GM12878 (cell line): ENCODE results near the gene SLC27A5. TPM values are rescaled to one million over a fixed set of nuclear protein-coding genes. Genes with fewer than 3 reads are reported as not detected.

Experiments
- ATF7 ChIP-seq: fragments of 450-650 bp; IDR thresholded peaks from 2 replicates; pipeline ENCODE4 v1.6.1; 2016; ENCODE audit warnings: low read depth, mild to moderate bottlenecking
- BHLHE40 ChIP-seq, 2 experiments: fragments of 450-650 bp in 1 of 2; IDR thresholded peaks; 2 replicates each; pipeline ENCODE4 v1.6.1; 2011 to 2017; ENCODE audit warnings: low read depth in 2 of 2, borderline replicate concordance in 1 of 2, improper control_type of control experiment in 1 of 2, low read length in 1 of 2, mild to moderate bottlenecking in 1 of 2
- CREM ChIP-seq: IDR thresholded peaks from 2 replicates; pipeline ENCODE4 v1.6.1; 2014; ENCODE audit warnings: antibody characterized with exemption, low read depth
- CTCF ChIP-seq, 3 experiments: IDR thresholded peaks in 2 of 3; conservative IDR thresholded peaks in 1 of 3; 2 replicates each; pipeline ENCODE4 v1.5.1; 2011; ENCODE audit warnings: low read depth in 3 of 3, low read length in 3 of 3, mild to moderate bottlenecking in 3 of 3, control low read depth in 2 of 3, moderate library complexity in 2 of 3, inconsistent platforms in 1 of 3, mixed read lengths in 1 of 3; ENCODE audit not compliant: control insufficient read depth in 2 of 3, insufficient read depth in 1 of 3; ENCODE audit errors: extremely low read depth in 1 of 3
- ELK1 ChIP-seq: IDR thresholded peaks from 2 replicates; pipeline ENCODE4 v1.6.1; 2012; ENCODE audit warnings: low read depth, low read length, improper control_type of control experiment
- FOXM1 ChIP-seq: IDR thresholded peaks from 2 replicates; pipeline ENCODE4 v1.6.1; 2012; ENCODE audit warnings: low read depth, mild to moderate bottlenecking, inconsistent platforms, low read length, moderate library complexity
- MEF2B ChIP-seq: fragments of 450-650 bp; IDR thresholded peaks from 2 replicates; pipeline ENCODE4 v1.6.1; 2018; ENCODE audit warnings: mild to moderate bottlenecking, moderate library complexity; ENCODE audit not compliant: partially characterized antibody, poor library complexity, severe bottlenecking
- MYB ChIP-seq: fragments of 150-350 bp; IDR thresholded peaks from 2 replicates; pipeline ENCODE4 v1.6.1; 2014; ENCODE audit warnings: mild to moderate bottlenecking, low read depth, low read length, borderline replicate concordance
- NBN ChIP-seq: fragments of 450-650 bp; IDR thresholded peaks from 2 replicates; pipeline ENCODE4 v1.6.1; 2016
- RCOR1 ChIP-seq: conservative IDR thresholded peaks from 2 replicates; pipeline ENCODE4 v1.6.1; 2012; ENCODE audit warnings: low read depth, low read length, improper control_type of control experiment
- STAT3 ChIP-seq: IDR thresholded peaks from 2 replicates; pipeline ENCODE4 v1.6.1; 2011; ENCODE audit warnings: low read depth, low read length, improper control_type of control experiment
- TCF3 ChIP-seq: IDR thresholded peaks from 2 replicates; pipeline ENCODE4 v1.6.1; 2012; ENCODE audit warnings: low read depth, mild to moderate bottlenecking, low read length, borderline replicate concordance; ENCODE audit not compliant: insufficient read depth
- USF1 ChIP-seq: IDR thresholded peaks from 2 replicates; pipeline ENCODE4 v1.6.1; 2011; ENCODE audit warnings: borderline replicate concordance, low read depth, mild to moderate bottlenecking, moderate library complexity, mixed read lengths, low read length; ENCODE audit not compliant: insufficient read depth; ENCODE audit errors: extremely low read length
- ZNF217 ChIP-seq: fragments of 450-650 bp; IDR thresholded peaks from 2 replicates; pipeline ENCODE4 v1.6.1; 2017; ENCODE audit warnings: antibody characterized with exemption, mild to moderate bottlenecking
- ZNF24 ChIP-seq: fragments of 450-650 bp; IDR thresholded peaks from 2 replicates; pipeline ENCODE4 v1.6.1; 2017; ENCODE audit warnings: antibody characterized with exemption, mild to moderate bottlenecking
- polyA plus RNA-seq, 11 experiments: library from polyadenylated mRNA; depleted of rRNA in 4 of 11; unstranded in 6 of 11; stranded (reverse) in 5 of 11; fragments of >200 nt; fragmentation: Nextera tagmentation in 4 of 11; fragmentation: Illumina TruSeq in 1 of 11; extraction: Ambion mirVana in 4 of 11; extraction: Trizol in 1 of 11; gene quantifications; 1 replicate in 1 of 11; 2 replicates in 10 of 11; pipeline versions ENCODE4 v1.2.1 to v1.2.3, GENCODE V29; 2011 to 2016; ENCODE audit warnings: inconsistent platforms in 2 of 11, missing spikeins in 2 of 11, low read depth in 1 of 11
- total RNA-seq, 4 experiments: library from RNA; depleted of rRNA in 3 of 4; stranded (reverse); fragments of >200 nt in 3 of 4; fragmentation: Illumina TruSeq in 1 of 4; extraction: Trizol in 1 of 4; gene quantifications; 2 replicates each; pipeline versions ENCODE4 v1.2.1 to v1.2.3, GENCODE V29; 2013 to 2021
- TF ChIP-seq, protein P1 (sequence below): fragments of 450-650 bp; formaldehyde crosslinking; IDR thresholded peaks from 2 replicates; pipeline ENCODE4 v1.4.0; 2022; ENCODE audit warnings: mild to moderate bottlenecking, moderate library complexity
- TF ChIP-seq, protein P2 (sequence below): fragments of 150-350 bp; IDR thresholded peaks from 2 replicates; pipeline ENCODE4 v1.6.1; 2014; ENCODE audit warnings: mild to moderate bottlenecking, low read depth, low read length

The SLC27A5 gene
- total and polyA plus RNA-seq, 10 of the 15 experiments (the other 5 are each of a cell fraction or from before 2014, with no cell fraction given) = 21.2 to 127 (median 31.8) TPM

GRCh38 chr19:58499021-58499927 is 12.5 kb downstream of the SLC27A5 start (continued):
- TF ChIP-seq CTCF (IDR thresholded peaks at IDR 0.05 in 2 of 3, conservative IDR thresholded peaks at IDR 0.05 in 1 of 3; ENCODE audit: control insufficient read depth in 2 of 3, extremely low read depth in 1 of 3, insufficient read depth in 1 of 3, low read depth in 3 of 3, low read length in 3 of 3) = peak in 1 of 3 experiments; percentile 34; a peak in 2 of 6 replicates
- peak; percentile 25 for TF ChIP-seq USF1
- TF ChIP-seq, protein P1, sequence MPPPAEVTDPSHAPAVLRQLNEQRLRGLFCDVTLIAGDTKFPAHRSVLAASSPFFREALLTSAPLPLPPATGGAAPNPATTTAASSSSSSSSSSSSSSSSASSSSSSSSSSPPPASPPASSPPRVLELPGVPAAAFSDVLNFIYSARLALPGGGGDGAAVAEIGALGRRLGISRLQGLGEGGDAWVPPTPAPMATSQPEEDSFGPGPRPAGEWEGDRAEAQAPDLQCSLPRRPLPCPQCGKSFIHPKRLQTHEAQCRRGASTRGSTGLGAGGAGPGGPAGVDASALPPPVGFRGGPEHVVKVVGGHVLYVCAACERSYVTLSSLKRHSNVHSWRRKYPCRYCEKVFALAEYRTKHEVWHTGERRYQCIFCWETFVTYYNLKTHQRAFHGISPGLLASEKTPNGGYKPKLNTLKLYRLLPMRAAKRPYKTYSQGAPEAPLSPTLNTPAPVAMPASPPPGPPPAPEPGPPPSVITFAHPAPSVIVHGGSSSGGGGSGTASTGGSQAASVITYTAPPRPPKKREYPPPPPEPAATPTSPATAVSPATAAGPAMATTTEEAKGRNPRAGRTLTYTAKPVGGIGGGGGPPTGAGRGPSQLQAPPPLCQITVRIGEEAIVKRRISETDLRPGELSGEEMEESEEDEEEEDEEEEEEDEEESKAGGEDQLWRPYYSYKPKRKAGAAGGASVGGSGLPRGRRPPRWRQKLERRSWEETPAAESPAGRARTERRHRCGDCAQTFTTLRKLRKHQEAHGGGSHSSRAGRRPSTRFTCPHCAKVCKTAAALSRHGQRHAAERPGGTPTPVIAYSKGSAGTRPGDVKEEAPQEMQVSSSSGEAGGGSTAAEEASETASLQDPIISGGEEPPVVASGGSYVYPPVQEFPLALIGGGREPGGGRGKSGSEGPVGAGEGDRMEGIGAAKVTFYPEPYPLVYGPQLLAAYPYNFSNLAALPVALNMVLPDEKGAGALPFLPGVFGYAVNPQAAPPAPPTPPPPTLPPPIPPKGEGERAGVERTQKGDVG (CRISPR knock-in tag) = no peak
- TF ChIP-seq NBN = peak; percentile 93
- no peak for TF ChIP-seq RCOR1
- no peak for TF ChIP-seq TCF3
- TF ChIP-seq CREM = peak; percentile 92
- TF ChIP-seq BHLHE40 (IDR thresholded peaks at IDR 0.05; ENCODE audit: borderline replicate concordance in 1 of 2, low read depth in 2 of 2, low read length in 1 of 2) = peak; percentile 47 to 56; a peak in 2 of 4 replicates
- no peak for TF ChIP-seq FOXM1
- peak; percentile 70 for TF ChIP-seq ATF7
- TF ChIP-seq STAT3 = no peak
- peak; percentile 83 for TF ChIP-seq ELK1
- no peak for TF ChIP-seq ZNF217
- TF ChIP-seq ZNF24 = peak; percentile 28; the same call in 1 of the 2 replicates
- TF ChIP-seq, protein P2, sequence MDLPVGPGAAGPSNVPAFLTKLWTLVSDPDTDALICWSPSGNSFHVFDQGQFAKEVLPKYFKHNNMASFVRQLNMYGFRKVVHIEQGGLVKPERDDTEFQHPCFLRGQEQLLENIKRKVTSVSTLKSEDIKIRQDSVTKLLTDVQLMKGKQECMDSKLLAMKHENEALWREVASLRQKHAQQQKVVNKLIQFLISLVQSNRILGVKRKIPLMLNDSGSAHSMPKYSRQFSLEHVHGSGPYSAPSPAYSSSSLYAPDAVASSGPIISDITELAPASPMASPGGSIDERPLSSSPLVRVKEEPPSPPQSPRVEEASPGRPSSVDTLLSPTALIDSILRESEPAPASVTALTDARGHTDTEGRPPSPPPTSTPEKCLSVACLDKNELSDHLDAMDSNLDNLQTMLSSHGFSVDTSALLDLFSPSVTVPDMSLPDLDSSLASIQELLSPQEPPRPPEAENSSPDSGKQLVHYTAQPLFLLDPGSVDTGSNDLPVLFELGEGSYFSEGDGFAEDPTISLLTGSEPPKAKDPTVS = peak; percentile 39; the same call in 1 of the 2 replicates
- TF ChIP-seq MEF2B = peak; percentile 56
- TF ChIP-seq MYB = no peak
